ENCODE results near the gene MTA2. TPM values are rescaled to one million over a fixed set of nuclear protein-coding genes. Genes with fewer than 3 reads are reported as not detected.

The MTA2 gene
- total RNA-seq, 1 experiment from 2014 or later: 87.5 TPM

- in situ Hi-C loops (cut with HindIII; ENCODE audit: low pct_unique_long_range_greater_than_20kb, low sequenced_read_pairs): no loop called here
- DNase-seq (ENCODE audit: low read depth): no peak
Measured at GRCh38 chr11:62615521-62615920, 13.9 kb upstream of the MTA2 start.

DNA sequence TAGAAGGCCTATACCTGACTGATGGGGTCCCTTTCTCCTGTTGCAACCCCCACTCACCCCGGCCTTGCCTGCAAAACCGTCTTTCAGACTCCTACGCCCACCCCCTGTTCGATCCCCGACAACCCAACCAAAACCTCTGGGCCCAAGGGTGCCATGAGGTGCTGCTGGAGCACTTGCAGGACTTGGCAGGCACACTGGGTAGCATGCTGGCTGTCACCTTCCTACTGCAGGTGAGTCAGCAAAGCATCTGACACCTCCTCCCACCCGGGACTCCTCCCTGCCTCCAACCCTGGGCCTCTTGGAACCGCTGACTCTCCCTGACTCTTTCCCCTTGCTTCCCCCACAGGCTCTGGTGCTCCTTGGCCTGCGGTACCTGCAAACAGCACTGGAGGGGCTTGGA, 12.6 kb upstream of the MTA2 start:
- in situ Hi-C loops (cut with HindIII; ENCODE audit: low pct_unique_long_range_greater_than_20kb, low sequenced_read_pairs): no loop called here
- peak; percentile 52 for DNase-seq (ENCODE audit: low read depth)

DNA sequence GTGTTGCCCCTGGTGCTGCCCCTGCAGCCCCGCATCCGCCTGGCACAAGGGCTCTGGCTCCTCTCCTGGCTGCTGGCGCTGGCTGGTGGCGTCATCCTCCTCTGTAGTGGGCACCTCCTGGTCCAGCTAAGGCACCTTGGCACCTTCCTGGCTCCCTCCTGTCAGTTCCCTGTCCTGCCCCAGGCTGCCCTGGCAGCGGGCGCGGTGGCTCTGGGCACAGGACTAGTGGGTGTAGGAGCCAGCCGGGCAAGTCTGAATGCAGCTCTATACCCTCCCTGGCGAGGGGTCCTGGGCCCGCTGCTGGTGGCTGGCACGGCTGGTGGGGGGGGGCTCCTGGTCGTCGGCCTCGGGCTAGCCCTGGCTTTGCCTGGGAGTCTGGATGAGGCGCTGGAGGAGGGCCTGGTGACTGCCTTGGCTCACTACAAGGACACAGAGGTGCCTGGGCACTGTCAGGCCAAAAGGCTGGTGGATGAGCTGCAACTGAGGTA, 11.7 kb upstream of the MTA2 start:
- in situ Hi-C loops (cut with HindIII; ENCODE audit: low pct_unique_long_range_greater_than_20kb, low sequenced_read_pairs): no loop called here
- DNase-seq (ENCODE audit: low read depth): no peak

GRCh38 chr11:62612366-62613290, 11.0 kb upstream of the MTA2 start, which contains the start of the genes EML3 and ROM1:
EML3 (minus strand) TSS chr11:62612775; CDS start chr11:62612457, 318 bp downstream.
ROM1 (plus strand) TSS chr11:62613257; CDS start chr11:62613282, 25 bp downstream.
- in situ Hi-C loops (cut with HindIII; ENCODE audit: low pct_unique_long_range_greater_than_20kb, low sequenced_read_pairs): no loop called here

DNA sequence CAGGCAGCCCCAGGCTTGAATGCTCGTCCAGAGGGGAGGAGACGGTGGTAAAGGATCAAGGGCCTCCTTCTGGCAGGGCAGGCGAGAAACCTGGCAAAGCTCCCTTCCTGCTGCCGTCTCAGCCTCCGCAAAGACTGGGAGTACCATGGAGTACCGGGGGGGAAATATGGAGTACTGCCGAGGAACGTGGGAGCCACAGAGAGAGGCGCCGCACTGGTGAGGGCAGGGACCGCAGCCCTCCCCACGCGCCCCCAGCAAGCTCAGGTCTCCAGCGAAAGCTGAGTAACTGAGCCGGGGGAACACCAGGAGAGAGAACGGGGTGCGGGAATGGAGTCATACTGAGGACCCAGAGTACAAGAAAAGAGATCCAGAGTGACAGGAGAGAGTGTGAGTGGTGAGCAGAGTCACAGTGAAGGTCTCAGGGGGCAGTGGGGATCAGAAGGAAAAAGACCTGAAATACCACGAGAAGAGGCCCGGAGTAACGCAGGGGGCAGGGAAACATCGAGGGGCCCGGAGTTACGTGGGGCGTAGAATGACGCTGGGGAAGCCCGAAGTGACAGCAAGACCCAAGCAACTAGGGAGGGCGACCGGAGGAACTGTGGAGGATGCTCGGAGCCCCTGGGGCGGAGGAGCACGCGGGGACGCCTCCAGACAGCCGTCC, 10.2 kb upstream of the MTA2 start:
- no peak for DNase-seq (ENCODE audit: low read depth)
- in situ Hi-C loops (cut with HindIII; ENCODE audit: low pct_unique_long_range_greater_than_20kb, low sequenced_read_pairs): no loop called here

More at GRCh38 chr11:62612366-62613290, 11.0 kb upstream of the MTA2 start, which contains the start of the genes EML3 and ROM1:
- peak; percentile 68 for DNase-seq (ENCODE audit: low read depth)

DNA sequence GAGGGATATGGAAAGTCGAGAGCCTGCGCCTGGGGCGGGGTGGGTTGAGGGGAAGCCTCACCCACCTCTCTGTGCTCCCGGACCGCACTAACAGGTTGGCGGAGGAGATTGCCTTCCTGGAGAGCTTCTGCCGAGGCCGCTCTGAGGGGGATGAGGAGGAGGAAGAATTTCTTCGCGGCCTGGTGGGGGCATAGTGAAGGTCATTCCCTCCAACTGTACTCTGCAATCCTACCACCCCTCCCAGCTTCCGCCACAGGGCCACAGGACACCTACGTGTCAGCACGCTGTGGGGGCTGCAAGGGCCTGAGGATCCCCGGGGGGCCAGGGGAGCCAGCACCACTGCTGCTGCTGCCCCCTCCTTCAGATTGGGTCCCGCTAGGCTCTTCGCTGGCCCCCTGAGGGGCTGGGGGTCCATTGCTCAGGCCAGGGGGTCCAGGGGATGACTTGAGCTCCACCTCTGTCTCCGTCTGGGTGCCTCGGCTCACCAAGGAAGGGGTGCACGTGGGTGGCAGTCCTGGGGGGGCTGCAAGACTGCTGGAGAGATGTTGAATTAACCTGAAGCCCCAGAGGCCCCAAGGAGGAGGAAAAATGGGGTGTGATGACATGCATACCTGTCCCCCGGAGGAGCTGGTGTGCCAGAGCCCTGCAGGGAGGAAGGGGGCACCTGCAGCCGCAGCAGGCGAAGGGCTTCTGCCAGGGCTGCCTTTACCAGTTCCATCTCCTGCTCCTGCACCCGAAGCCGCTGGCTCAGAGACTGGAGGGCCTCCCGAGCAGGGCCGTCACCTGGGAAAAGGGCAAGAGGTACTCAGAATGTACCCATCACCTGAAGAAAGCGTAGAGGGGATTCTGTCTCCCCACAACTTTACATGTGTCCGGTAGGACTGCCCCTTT, 9.4 kb upstream of the MTA2 start:
- DNase-seq (ENCODE audit: low read depth): no peak
- in situ Hi-C loops (cut with HindIII; ENCODE audit: low pct_unique_long_range_greater_than_20kb, low sequenced_read_pairs): no loop called here

DNA sequence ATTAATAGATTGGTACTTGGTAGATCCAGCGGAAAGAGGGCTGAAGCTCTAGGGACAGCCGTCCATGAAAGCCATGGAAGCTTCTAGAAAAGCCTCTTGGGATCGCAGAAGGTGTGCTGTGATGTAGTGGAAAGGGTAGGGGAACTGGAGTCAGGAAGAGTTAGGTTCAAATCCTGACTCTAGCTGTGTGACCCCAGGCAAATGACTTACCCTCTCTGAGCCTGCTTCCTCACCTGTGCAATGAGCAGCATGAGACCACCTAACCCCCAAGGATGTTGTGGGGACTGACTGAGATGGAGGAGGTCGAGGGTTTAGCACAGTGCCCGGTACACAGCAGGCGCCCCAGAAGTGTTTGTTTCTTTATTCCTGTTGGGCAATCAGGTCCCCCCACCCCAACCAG, 8.7 kb upstream of the MTA2 start:
- in situ Hi-C loops (cut with HindIII; ENCODE audit: low pct_unique_long_range_greater_than_20kb, low sequenced_read_pairs): no loop called here
- no peak for DNase-seq (ENCODE audit: low read depth)

DNA sequence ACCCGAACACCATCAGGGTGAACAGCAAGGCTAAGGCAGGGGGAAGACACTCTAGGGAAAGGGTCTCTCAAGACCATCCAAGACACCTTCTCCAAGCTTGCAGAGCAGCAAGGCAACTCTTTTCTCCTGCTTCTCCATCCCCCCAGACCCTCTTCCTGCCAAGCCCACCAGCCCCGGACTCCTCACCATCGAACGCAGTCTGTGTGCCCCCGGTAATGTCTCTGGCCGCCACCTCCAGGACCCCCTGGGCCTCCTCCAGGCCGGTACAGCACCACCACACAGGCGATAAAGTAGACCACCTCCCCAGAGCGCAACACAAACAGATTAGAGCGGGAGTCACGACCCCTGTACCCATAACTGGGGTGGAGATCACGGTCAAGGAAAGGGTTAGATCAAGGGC, 7.1 kb upstream of the MTA2 start:
- in situ Hi-C loops (cut with HindIII; ENCODE audit: low pct_unique_long_range_greater_than_20kb, low sequenced_read_pairs): no loop called here

DNA sequence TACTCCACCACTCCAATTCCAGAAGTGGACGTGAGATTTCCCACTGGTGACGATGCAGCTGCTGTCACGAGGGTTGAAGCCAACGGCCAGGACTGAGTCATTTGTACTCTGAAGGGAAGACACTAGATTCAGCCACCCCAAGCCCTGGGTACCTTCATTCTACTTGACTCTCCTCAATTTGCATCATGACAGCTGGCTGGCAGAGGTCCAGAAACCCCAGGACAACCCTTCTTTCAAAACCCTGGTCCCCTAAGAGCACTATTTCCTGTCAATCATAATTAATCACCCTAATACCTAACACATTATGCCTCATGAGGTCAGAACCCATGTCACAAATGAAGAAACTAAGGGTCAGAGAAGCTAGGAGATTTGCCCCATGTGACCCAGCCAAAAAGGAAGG, 6.0 kb upstream of the MTA2 start:
- in situ Hi-C loops (cut with HindIII; ENCODE audit: low pct_unique_long_range_greater_than_20kb, low sequenced_read_pairs): no loop called here

More for the DNA sequence above, 7.1 kb upstream of the MTA2 start:
- DNase-seq (ENCODE audit: low read depth): no peak

GRCh38 chr11:62605902-62606301, 4.2 kb upstream of the MTA2 start:
- in situ Hi-C loops (cut with HindIII; ENCODE audit: low pct_unique_long_range_greater_than_20kb, low sequenced_read_pairs): no loop called here
- DNase-seq (ENCODE audit: low read depth): no peak

More for the DNA sequence above, 6.0 kb upstream of the MTA2 start:
- no peak for DNase-seq (ENCODE audit: low read depth)

- in situ Hi-C loops (cut with HindIII; ENCODE audit: low pct_unique_long_range_greater_than_20kb, low sequenced_read_pairs): no loop called here
- DNase-seq (ENCODE audit: low read depth): no peak
Measured at GRCh38 chr11:62605467-62605866, 3.8 kb upstream of the MTA2 start.

DNA sequence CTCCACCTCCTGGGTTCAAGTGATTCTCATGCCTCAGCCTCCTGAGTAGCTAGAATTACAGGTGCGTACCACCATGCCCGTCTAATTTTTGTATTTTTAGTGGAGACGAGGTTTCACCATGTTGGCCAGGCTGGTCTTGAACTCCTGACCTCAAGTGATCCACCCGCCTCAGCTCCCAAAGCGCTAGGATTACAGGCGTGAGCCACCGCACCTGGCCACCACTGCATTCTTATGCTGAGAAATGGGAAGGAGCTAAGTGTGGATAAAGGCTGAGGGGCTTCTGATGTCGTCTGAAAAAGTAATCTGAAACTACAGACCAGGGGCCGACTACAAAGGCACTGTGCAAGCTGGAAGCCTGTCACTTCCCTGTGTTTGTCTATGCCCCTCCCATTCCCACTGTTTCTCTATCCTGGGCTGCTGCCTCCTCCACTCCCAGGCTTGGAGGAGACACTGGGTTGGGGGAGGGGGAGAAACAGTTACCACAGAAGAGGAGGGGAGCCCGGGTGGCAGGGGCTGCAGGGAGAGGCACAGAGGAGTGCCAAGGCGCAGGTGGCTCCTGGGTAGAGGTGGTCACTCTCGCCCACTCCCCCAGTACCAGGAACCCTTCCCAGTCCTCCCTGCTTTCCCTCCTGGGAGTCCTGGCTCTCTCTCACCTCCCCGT, 2.9 kb upstream of the MTA2 start:
- no peak for DNase-seq (ENCODE audit: low read depth)
- in situ Hi-C loops (cut with HindIII; ENCODE audit: low pct_unique_long_range_greater_than_20kb, low sequenced_read_pairs): no loop called here

DNA sequence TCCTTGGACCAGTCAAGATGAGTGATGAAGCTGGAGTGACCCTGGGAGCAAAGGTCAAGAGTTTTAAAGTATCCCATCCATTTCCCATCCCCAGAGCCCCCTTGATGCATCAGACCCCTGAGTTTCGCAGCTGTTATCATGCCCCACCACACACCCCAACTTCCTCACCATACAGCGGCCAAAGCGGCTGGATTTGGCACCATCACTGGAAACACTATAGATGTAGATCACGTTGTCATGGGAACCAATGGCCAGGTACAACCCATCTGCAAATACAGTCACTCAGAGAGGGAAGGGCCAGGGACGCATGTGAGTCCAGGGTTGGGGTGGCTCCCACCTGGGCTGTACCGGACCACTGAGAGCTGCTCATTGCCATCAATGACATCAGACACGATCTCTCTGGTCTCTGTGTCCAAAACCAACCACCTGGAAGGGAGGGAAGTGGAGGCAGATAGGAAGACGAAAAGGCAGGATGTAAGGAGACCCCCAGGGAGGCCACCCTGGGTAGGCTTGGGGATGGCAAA, 2.2 kb upstream of the MTA2 start:
- DNase-seq (ENCODE audit: low read depth): no peak
- in situ Hi-C loops (cut with HindIII; ENCODE audit: low pct_unique_long_range_greater_than_20kb, low sequenced_read_pairs): no loop called here

GRCh38 chr11:62603072-62603408, 1.4 kb upstream of the MTA2 start:
- DNase-seq (ENCODE audit: low read depth): no peak
- in situ Hi-C loops (cut with HindIII; ENCODE audit: low pct_unique_long_range_greater_than_20kb, low sequenced_read_pairs): no loop called here

DNA sequence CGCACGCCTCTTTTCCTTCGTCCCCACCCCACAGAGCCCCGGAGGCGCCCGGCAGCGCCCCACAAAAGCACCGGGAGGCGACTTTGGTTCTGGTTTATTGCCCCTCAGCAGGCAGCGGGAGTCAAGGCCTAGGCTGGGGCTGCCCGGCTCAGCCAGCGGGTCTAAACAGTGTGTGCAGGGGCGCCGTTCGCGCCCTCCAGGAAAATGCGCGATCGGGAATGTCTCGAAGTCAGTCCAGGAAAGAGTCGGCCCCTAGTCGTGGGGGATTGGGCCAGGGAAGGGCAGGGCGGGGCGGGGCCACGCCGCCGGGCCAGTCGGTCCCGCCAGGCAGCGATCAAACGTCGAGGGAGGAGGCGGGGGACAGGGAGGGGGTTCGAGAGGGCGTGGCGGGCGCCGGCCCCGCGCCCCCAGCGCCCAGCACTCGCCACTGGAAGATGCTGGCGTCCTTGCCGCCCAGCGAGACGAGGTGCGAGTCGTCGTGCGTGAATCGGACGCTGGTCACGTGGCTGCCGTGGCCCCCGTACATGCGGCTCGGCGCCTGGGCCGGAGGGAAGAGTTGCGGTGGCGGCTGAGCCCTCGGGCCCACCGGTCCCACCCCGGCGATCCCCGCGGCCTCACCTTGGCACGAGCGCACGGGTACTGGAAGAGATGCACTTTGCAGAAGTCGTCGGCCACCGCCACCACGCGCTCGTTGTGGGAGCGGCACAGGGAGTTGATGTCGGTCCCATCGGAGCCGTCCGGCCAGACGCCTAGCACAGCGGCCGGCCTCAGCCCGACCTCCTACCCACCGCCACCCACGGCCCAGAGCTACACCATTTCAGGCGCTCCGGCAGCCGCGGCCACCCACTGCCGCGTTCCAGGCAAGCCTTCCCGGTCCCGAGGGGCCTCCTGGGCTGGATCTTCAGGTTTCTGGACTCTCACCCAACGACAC, 741 bp upstream of the MTA2 start:
- in situ Hi-C loops (cut with HindIII; ENCODE audit: low pct_unique_long_range_greater_than_20kb, low sequenced_read_pairs): no loop called here

DNA sequence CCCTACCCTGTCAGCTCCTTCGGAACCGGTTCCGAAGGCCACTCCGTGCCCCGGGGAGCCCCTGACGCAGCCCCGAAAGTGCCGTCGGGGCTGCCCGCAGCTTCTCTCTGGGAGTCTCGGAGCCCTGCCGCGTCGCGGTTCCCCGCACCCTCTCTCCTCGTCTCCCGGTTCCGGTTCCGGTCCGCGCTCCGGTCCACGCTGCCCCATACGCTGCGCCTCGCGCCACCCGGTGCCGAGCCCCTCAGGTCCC, 618 bp downstream of the MTA2 start:
- no peak for DNase-seq (ENCODE audit: low read depth)
- in situ Hi-C loops (cut with HindIII; ENCODE audit: low pct_unique_long_range_greater_than_20kb, low sequenced_read_pairs): no loop called here

More for the DNA sequence above, 741 bp upstream of the MTA2 start:
- DNase-seq (ENCODE audit: low read depth): no peak
